Activated CD8-positive, alpha-beta memory T cell treated with anti-CD3 and anti-CD28 coated beads, Interleukin-2, amount 50 U/mL, for 48 hours (primary cell): ENCODE results near the gene CENPI.
"Not testable (repeated sequence)": the region's sequence is repeated elsewhere in the genome, so short reads cannot be mapped to it uniquely, and the experiment has no call there.

Source experiments
- DNase-seq: peaks from one replicate; pipeline ENCODE4 v3.0.0-alpha.2; 2020

CENPI gene, protein sequence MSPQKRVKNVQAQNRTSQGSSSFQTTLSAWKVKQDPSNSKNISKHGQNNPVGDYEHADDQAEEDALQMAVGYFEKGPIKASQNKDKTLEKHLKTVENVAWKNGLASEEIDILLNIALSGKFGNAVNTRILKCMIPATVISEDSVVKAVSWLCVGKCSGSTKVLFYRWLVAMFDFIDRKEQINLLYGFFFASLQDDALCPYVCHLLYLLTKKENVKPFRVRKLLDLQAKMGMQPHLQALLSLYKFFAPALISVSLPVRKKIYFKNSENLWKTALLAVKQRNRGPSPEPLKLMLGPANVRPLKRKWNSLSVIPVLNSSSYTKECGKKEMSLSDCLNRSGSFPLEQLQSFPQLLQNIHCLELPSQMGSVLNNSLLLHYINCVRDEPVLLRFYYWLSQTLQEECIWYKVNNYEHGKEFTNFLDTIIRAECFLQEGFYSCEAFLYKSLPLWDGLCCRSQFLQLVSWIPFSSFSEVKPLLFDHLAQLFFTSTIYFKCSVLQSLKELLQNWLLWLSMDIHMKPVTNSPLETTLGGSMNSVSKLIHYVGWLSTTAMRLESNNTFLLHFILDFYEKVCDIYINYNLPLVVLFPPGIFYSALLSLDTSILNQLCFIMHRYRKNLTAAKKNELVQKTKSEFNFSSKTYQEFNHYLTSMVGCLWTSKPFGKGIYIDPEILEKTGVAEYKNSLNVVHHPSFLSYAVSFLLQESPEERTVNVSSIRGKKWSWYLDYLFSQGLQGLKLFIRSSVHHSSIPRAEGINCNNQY

DNA sequence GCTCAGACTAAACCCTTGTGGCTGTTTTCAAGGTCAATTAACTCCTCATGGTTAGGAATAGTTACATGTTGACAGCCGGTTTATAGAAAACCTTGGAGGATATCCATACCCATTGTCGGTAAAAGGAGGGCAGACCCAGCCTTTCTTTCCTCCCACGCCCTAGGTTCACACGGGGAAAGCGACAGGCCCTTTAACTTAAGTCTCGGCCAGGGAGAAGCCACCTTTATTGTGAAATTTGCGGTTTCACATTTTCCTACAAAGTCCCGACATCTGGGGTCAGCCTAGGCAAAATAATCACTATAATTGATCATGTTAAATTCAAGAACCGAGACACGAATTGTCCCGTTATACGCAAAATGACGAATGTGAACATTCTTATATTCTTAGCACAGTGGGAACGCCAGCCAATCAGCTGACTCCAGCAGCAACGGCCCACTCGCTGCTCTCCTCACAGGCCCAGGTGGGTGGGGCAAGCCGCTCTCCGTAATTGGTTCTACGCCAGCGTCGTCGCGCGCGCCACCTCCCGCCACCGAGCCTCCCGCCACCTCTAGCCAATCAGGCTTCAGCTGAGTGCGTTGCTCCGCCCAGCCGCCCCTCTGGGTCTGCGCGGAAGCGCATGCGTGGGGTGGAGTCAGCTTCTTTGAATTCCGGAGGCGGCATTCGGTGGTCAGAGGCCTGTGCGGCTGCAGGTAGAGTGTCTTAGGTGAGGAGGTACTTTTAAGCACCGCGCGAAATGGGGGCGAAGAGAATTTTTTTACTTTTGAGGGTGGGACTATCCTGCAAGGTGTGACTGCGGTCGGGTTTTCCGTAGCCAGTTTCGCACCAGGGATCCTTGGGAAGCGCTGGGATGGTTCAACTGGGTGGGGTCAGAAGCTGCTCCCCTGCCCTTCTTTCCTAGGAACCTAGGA is at the start of gene CENPI:
Gene CENPI (plus strand): TSS at position 659 of the 908 bp plus-strand sequence. CDS start 2,867 bp downstream, outside the sequence.
- peak; percentile 89 for DNase-seq

DNA sequence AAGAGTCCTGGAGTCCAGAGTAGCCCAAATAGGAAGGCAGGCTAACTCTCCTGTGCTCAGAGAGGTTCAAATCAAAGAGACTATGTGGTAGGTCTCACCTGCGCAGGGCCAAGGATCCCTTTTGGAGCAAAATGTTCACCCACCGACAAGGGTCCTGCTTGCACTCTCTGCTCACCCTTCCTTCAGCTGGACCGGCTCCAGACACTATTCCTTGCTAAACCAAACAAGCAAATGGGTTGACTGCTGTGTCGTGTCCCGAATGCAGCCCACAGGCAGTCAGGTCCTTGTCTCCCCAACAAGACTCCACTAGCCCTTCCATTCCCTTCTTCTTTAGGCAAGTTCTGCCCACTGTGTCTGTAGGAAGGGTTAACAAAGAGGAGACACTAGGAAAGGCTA is 46.9 kb upstream of the CENPI start:
- no peak for DNase-seq

DNA sequence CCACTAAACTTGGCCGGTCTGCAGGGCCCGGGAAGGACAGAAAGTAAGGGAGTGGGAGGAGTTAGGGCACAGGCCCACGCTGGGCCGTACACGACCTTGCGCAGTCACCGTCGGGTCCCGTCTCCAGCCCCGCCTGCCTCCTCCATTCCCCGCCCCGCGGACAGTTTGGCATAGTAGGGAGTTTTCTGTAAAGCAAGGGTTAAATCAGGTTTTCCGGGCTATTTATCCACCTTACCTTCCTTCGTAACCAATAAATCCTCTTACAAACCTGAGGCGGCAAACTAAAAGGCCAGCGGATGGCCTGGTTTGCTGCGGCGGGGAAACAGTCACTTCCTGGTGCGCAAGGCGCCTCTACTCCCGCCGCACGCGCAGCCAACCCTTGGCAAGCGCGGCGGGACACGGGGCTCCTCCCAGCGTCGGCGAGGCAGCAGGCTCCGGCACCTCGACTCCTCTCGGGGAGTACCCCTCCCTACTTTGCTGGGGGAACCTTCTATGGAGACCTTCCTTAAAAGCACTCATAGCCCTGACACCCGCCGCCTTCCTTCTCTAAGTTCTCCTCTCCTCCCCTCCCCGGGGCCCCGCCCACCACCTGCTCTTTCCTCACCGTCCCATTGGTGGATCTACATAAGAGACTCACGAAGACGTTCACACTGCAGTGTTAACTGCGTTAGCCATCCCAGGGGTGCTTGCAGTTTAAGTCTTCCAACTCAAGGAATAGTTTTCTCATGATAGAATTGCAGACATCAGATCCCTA is 46.3 kb upstream of the CENPI start, which contains the start of gene TRMT2B:
Gene TRMT2B (minus strand): TSS at position 563 of the 754 bp plus-strand sequence. CDS start 9,822 bp downstream, outside the sequence.
- DNase-seq: peak; percentile 82

DNA sequence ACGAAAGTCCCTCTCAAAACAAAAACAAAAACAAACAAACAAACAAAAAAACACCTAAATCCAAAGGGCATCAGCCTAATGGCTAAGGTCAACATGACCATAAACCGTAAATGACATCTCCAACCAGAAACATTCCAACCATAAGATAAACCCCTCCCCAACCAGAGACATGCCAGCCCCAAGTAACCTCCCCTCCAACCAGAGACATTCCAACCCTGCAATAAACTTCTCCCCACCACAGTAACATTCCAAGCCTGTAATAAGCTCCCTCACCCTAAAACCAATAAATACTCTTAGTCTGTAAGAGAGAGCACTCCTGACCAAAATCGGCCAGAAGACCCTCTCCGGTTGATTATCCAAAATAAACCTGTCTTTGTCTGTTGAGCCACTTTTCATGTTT is 41.5 kb upstream of the CENPI start:
- not testable (repeated sequence) for DNase-seq

DNA sequence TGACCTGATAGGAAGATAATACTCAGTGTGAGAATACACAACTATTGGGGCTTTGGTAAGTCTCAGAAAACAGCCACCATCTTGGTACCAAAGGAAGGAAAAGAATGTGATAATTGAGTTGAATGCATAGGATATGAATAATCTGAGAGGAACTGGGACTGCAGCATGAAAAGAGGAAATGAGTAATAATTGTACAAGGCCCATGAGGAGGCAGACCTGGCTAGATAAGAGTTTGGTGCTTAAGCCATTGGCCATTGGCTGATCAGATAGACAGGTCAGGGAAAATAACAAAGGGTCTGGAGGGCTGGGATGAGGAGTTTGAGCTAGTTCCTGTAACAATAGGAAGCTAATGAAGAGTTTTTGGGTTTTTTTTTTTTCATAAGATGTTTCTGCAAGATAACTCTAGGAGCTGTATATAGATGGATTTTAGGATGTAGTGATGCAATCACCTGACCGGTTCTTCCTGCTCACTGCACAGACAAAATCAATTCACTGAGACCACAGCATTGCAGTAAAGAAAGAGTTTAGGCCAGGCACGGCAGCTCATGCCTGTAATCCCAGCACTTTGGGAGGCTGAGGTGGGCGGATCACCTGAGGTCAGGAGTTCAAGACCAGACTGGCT is 40.8 kb upstream of the CENPI start:
- DNase-seq: no peak

DNA sequence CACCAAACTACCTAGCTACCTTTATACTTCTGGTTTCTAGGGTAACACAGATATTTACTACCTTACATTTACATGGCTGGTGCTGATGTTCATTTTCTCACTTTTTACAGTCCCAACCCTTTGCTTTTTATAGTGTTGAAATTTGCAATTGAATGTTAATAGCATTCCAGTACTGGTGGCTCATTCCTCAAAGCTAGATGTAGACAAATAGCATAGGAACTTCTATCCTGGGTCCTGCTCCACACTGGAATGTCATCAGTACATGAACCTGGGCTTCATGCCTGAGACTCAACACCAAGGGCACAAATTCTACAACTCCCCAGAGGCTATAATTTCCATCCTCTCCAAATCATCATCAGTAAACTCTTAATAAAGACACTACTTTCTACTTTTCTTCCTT is 35.8 kb upstream of the CENPI start:
- no peak for DNase-seq

DNA sequence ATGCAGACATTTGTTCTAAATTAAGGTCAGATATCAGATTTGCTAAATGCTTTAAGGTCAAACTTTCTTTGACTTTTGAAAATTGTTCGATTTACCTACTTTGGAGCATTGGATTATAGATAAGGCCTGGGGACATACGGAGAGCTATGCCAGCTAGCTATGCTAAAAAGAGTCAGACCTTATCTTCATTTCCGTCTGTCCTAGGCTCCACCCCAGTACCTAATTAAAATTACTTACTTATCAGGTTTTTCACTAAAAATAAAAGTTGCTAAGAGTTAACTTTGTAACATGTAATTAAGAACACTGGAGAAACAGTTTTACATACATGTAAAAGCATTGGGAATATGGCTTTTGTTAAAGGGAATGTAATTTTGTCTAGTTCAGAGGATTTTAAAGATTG is 26.4 kb upstream of the CENPI start:
- no peak for DNase-seq

DNA sequence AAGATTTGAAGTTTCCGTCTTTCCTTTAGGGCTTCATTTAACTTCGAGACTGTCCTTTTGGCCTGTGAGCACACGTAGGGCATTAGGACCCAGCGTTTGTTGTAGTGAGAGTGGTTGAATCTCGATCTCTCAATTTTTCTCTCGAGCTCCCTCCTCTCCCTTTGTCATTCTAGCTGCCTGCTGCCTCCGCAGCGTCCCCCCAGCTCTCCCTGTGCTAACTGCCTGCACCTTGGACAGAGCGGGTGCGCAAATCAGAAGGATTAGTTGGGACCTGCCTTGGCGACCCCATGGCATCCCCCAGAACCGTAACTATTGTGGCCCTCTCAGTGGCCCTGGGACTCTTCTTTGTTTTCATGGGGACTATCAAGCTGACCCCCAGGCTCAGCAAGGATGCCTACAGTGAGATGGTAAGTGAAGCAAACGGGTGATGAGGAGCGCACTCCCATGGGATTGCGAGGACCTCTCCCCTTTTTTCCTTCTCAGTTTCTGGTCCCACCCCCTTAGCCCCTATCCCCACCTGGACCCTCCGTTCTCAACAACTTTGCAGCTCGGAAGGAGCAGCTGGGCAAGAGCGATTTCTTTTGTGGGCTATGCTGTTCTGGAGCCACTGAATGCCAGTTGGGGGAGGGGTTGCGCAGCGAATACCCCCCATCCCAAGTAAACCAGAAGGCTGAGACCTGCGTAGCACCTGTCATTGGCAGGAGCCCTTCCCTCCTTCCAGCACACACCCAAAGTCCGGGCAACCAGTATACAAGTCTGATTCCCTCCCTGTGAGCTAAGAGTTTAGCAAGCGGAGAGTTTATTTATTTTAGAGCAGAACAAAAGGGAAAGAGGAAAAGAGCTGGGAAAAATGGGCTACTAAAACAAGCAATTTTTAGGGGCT is 19.0 kb upstream of the CENPI start, which contains the start of gene TMEM35A:
Gene TMEM35A (plus strand): TSS at position 164 of the 883 bp plus-strand sequence. CDS start 124 bp downstream, at position 288.
- no peak for DNase-seq

DNA sequence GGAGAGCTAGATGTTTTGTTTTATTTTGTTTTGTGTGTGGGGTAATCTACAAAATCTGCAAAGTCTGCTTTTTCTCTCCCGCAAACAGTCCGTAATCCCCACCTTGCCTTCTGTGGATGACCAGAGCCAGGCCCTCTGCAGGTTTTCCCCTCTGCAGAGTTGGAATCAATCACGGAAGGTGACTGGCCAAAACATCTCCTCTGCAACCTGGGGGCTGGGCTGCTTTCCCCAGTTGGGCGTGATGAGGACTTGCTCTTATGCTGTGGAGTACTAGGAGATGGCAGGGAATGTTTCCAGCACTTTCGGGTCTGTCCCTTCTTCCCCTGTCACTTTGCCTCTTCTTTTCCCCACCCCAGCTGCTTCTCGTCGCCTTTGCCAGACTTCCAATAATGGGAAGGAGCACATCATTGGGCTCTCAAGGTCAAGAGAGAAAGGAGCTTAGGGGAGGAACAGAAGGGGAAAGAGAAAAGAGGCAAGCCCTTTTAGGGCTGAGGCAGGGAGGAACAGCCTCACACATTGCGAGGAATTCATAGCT is 18.2 kb upstream of the CENPI start:
- no peak for DNase-seq

DNA sequence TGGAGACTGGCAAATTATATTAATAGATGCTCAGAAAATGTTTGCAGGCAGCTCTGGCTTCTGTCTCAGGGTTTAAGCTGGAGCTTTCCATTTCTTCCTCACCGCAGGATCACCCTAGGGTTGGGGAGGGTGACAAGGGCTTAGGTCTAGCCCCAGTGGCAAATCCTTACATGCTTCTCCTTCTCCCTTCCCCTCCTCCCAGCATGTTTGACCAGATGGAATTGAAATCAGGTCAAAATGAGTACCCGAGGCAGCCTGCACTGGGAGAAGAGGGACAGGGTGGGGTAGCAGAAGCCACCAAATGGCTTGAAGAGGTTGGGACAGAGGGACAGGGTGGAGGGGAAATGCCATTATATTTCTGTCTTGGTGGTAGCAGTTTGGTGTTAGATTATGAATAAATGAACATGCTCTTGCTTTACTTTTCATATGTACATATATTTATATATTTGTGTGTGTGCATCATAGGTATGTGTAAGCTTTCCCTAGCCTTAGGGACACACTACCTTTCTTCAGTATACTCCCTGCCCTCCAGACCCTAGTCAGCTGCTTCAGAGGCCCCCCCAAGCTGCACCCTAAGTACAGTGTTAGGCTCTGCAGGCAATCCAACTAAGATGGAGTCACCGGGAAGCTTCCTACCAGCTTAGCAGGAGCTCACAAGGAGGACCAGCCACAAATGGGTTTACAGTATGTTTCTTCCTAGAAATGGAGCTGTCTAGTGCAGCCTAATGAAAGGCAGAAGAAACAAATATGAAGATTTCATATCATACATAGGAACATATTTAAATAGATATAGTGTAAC is 17.5 kb upstream of the CENPI start:
- no peak for DNase-seq

DNA sequence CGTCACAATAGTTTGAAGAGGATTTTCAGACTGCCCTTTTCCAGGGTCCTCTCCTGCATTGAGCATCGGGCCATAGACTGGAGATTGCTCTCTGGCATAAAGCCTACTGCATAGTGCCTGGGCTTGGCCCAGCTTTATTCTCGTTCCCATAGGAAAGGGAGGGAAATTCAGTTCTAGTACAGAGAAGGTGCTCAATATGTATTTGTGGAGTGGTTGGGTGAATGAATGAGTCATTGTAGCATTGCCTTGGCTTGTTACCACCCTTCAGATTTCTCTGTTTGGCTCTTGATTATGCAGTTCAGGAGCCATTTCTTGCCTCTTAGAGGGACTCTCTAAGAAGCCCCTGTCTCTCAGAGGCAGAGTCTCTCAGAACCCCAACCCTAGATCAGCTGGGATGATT is 16.8 kb upstream of the CENPI start:
- no peak for DNase-seq

DNA sequence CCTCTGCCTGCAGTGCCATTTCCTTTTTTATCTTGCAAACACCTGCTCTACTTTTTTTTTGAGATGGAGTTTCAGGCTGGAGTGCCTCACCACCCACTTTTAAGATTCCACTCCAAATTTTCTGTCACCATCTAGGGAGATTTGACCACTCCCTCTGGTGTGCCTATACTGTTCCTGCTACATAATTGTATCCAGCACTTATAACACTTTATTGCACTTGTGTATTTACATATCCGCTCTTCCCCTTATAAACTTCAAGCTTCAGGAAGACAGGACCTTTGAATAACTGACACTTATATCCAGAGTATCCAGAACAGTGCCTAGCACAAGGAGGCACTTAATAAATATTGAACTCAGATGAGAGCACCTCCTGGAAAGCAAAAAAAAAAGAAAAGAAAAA is 6.2 kb upstream of the CENPI start:
- no peak for DNase-seq

DNA sequence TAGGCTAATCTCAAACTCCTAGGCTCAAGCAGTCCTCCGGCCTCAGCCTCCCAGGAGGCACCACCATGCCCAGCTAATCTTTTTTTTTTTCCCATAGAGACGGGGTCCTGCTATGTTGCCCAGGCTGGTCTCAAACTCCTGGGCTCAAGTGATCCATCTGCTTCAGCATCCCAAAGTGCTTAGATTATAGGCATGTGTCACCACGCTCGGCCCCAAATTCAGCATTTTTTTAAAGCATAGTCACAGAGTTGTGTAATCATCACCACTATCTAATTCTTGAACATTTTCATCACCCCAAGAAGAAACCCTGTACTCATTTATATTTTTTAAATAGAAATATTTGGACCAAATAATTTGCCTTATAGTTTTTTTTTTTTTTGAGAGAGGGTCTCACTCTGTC is 10.3 kb downstream of the CENPI start:
- no peak for DNase-seq

DNA sequence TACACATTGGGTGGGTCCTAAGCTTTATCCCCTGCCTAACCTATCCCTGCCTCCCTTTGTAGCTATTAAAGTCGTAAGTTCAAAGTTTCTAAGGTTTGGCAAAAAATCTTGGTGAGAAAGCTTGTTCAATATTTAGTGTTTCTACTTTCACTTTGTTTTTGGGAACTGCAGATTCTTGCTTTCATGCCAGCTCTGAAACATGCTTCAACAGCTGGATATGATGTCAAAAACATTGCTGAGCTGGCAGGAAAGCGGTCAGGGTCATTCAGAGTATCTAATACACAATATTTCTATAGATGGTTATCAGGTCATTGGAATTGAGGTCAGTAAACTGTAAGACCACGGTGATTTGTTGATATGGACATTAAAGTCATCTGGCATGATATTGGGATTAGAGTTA is 19.7 kb downstream of the CENPI start:
- DNase-seq: no peak

DNA sequence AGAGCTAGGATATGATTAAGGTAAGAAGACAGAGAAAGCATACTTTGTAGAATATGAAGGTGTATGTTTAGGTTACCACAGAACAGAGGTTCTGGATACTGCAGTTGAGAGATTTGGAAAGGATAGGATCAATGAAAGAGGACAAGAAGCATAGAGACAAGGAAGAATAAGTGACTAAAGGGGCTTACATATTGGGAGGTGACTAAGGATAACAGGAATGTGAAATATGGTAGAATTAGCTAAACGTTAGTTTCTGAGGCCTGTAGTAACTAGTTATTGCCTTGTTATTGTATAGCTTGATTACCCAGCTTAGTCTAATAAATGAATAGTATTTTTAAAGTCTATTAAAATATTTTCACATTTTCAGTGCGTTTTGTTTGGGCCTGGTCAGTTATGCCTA is 38.2 kb downstream of the CENPI start:
- DNase-seq: no peak
